ENCODE data around the gene TSHZ1.

DNA sequence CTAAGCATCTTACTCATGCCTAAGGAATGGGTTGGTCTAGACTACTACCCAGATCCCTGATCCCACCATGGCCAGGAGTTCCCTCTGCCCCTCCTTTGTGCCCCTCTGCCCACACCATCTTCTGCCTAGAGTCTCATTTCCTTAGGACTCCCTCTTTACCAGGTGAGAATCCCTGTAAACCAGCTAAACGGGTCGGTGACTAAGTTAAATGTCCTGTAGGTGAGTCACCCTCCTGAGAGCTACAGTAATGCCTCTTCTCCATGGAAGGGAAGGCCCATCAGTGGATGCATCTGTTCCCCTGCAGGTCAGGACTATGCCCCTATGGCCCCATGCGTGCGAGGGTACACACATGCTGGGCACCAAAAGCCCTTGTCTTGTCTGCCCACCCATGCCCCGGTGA, 27.1 kb upstream of the TSHZ1 start:
- TF ChIP-seq, protein P1, sequence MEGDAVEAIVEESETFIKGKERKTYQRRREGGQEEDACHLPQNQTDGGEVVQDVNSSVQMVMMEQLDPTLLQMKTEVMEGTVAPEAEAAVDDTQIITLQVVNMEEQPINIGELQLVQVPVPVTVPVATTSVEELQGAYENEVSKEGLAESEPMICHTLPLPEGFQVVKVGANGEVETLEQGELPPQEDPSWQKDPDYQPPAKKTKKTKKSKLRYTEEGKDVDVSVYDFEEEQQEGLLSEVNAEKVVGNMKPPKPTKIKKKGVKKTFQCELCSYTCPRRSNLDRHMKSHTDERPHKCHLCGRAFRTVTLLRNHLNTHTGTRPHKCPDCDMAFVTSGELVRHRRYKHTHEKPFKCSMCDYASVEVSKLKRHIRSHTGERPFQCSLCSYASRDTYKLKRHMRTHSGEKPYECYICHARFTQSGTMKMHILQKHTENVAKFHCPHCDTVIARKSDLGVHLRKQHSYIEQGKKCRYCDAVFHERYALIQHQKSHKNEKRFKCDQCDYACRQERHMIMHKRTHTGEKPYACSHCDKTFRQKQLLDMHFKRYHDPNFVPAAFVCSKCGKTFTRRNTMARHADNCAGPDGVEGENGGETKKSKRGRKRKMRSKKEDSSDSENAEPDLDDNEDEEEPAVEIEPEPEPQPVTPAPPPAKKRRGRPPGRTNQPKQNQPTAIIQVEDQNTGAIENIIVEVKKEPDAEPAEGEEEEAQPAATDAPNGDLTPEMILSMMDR (IDR thresholded peaks at IDR 0.05; ENCODE audit: low read depth, low read length): no peak
- TF ChIP-seq EZH2phosphoT487 (IDR thresholded peaks at IDR 0.05; ENCODE audit: low read depth): no peak

Data from OCI-LY3 (cell line).